HFFc6 (cell line): ENCODE measurements around the gene PADI1. TPM values are rescaled to one million over a fixed set of nuclear protein-coding genes. Genes with fewer than 3 reads are reported as not detected.

Experiments used
- DNase-seq: peaks from one replicate; pipeline ENCODE4 v3.0.0-alpha.2; 2018
- H3K27ac Mint-ChIP-seq: 2 replicates; pipeline ENCODE4 v1.8.0; 2020; ENCODE audit warnings: mild to moderate bottlenecking, mixed read lengths
- H3K27me3 Mint-ChIP-seq: 2 replicates; pipeline ENCODE4 v1.8.0; 2021; ENCODE audit warnings: mild to moderate bottlenecking, moderate library complexity, mixed read lengths; ENCODE audit not compliant: insufficient read depth
- H3K36me3 Mint-ChIP-seq: 2 replicates; pipeline ENCODE4 v1.8.0; 2021; ENCODE audit warnings: low read depth, mixed read lengths
- H3K4me1 Mint-ChIP-seq: 2 replicates; pipeline ENCODE4 v1.8.0; 2020; ENCODE audit warnings: low read depth, mixed read lengths
- H3K4me3 Mint-ChIP-seq: 2 replicates; pipeline ENCODE4 v1.8.0; 2020; ENCODE audit warnings: mild to moderate bottlenecking, moderate library complexity, mixed read lengths
- H3K9me3 Mint-ChIP-seq: 2 replicates; pipeline ENCODE4 v1.8.0; 2020; ENCODE audit warnings: mild to moderate bottlenecking, mixed read lengths
- total RNA-seq, 6 experiments: library from RNA; stranded (reverse); fragmentation: NEBNext Ultra II Directional; extraction: Animal tissue kit (Norgen Biotek cat#: 25700); gene quantifications; 2 replicates in 1 of 6; 3 replicates in 5 of 6; pipeline ENCODE4 v1.2.3, GENCODE V29; 2021
- TF ChIP-seq, protein P1 (sequence below): fragments of 200-600 bp; sonication (generic); IDR thresholded peaks from 2 replicates; pipeline ENCODE4 v1.5.0; 2021; ENCODE audit warnings: antibody characterized with exemption, mild to moderate bottlenecking

Gene PADI1
- total RNA-seq, 6 experiments from 2014 or later: 0.11 to 0.95 (median 0.22) TPM; not detected in 1

DNA sequence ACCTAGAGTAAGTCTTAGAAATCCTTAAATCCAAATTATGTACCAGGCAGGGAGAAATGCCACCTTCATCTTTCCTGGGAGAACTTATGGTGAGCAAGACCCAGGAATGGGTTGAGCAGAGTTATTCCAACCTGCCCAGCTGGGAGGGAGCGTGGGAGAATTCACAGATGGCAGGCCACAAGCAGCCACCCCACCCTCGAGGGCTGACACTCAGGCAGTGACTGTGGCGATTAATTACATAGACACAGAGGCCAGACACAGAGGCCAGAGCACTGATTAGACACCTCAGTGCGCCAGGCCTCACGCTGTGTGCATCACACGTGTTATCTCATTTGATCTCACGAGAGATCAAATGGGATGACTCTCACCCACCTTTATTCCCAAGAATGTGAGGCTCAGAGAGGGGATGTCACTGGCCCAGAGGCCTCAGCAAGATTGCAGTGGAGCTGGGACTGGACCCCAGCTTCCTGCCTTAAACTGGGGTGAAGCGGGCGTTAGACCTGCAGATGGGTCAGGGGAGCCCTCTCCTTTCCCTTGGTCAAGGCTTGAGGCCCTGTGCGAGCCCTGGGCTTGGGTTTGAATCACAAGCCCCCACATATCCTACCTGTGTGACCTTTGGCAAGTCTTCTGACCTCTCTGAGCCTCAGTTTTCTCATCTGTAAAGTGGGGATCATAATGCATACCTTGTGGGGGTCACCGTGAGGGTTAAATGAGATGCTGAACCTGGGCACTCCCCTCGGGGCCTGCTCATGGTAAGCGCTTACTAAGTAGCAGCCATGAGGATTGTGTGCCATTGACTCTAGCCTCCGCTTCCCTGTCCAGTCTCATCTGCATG is 74.3 kb downstream of the PADI1 start:
- no peak overlapping the region for H3K4me3 Mint-ChIP-seq
- H3K27me3 Mint-ChIP-seq: peaks cover 25% of the 10 kb centered on the region
- DNase-seq: no peak
- TF ChIP-seq, protein P1, sequence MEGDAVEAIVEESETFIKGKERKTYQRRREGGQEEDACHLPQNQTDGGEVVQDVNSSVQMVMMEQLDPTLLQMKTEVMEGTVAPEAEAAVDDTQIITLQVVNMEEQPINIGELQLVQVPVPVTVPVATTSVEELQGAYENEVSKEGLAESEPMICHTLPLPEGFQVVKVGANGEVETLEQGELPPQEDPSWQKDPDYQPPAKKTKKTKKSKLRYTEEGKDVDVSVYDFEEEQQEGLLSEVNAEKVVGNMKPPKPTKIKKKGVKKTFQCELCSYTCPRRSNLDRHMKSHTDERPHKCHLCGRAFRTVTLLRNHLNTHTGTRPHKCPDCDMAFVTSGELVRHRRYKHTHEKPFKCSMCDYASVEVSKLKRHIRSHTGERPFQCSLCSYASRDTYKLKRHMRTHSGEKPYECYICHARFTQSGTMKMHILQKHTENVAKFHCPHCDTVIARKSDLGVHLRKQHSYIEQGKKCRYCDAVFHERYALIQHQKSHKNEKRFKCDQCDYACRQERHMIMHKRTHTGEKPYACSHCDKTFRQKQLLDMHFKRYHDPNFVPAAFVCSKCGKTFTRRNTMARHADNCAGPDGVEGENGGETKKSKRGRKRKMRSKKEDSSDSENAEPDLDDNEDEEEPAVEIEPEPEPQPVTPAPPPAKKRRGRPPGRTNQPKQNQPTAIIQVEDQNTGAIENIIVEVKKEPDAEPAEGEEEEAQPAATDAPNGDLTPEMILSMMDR: no peak
- H3K9me3 Mint-ChIP-seq: no peaks in the 10 kb centered on the region
- peaks cover 8% of the 10 kb centered on the region; the same call in 1 of the 2 replicates for H3K4me1 Mint-ChIP-seq
- H3K27ac Mint-ChIP-seq: no peak overlapping the region
- no peaks in the 10 kb centered on the region for H3K36me3 Mint-ChIP-seq

GRCh38 chr1:17280436-17280835 is 75.5 kb downstream of the PADI1 start:
- Mint-ChIP-seq H3K36me3 (no peaks in the 10 kb centered on the region), H3K9me3 (no peaks in the 10 kb centered on the region), H3K27me3 (peaks cover 33% of the 10 kb centered on the region), H3K27ac (no peak overlapping the region), H3K4me3 (no peak overlapping the region), H3K4me1 (peaks cover 8% of the 10 kb centered on the region; the same call in 1 of the 2 replicates)
- DNase-seq: no peak
- TF ChIP-seq, protein P1: no peak

- no peak for DNase-seq
- no peaks in the 10 kb centered on the region for H3K9me3 Mint-ChIP-seq
- peaks cover 8% of the 10 kb centered on the region; the same call in 1 of the 2 replicates for H3K4me1 Mint-ChIP-seq
- H3K27ac Mint-ChIP-seq: no peak overlapping the region
- H3K27me3 Mint-ChIP-seq: peaks cover 35% of the 10 kb centered on the region
- H3K36me3 Mint-ChIP-seq: no peaks in the 10 kb centered on the region
- TF ChIP-seq, protein P1: no peak
- H3K4me3 Mint-ChIP-seq: no peak overlapping the region
These were observed 76.0 kb downstream of the PADI1 start for GRCh38 chr1:17280894-17281293.

- peaks cover 8% of the 10 kb centered on the region; the same call in 1 of the 2 replicates for H3K4me1 Mint-ChIP-seq
- no peaks in the 10 kb centered on the region for H3K9me3 Mint-ChIP-seq
- no peak overlapping the region for H3K4me3 Mint-ChIP-seq
- H3K27me3 Mint-ChIP-seq: peaks cover 35% of the 10 kb centered on the region
- no peak for DNase-seq
- no peaks in the 10 kb centered on the region for H3K36me3 Mint-ChIP-seq
- no peak overlapping the region for H3K27ac Mint-ChIP-seq
- TF ChIP-seq, protein P1: no peak
These were observed 76.8 kb downstream of the PADI1 start for GRCh38 chr1:17281775-17282181.

GRCh38 chr1:17282836-17283235 is 77.9 kb downstream of the PADI1 start:
- H3K4me3 Mint-ChIP-seq: no peak overlapping the region
- no peaks in the 10 kb centered on the region for H3K9me3 Mint-ChIP-seq
- peaks cover 35% of the 10 kb centered on the region for H3K27me3 Mint-ChIP-seq
- no peaks in the 10 kb centered on the region for H3K36me3 Mint-ChIP-seq
- H3K27ac Mint-ChIP-seq: no peak overlapping the region
- TF ChIP-seq, protein P1: no peak
- no peak for DNase-seq
- H3K4me1 Mint-ChIP-seq: peaks cover 18% of the 10 kb centered on the region
